ENCODE results near the gene PHACTR3. TPM values are rescaled to one million over a fixed set of nuclear protein-coding genes. Genes with fewer than 3 reads are reported as not detected.

Gene PHACTR3
- total and polyA plus RNA-seq, 4 donors, result 0.14 to 0.42 (median 0.17) TPM

GRCh38 chr20:59829054-59829785 lies 224.9 kb downstream of the PHACTR3 start:
- 74% methylated on average over 19 of the region's 19 CpGs for WGBS
- Histone ChIP-seq H3K27me3 (ENCODE audit: control insufficient read depth in 4 of 4, insufficient read depth in 4 of 4, low read length in 3 of 4) (no peaks in the 10 kb centered on the region), H3K4me3 (ENCODE audit: low read depth in 1 of 3, low read length in 3 of 3) (no peak overlapping the region), H3K36me3 (ENCODE audit: control insufficient read depth in 4 of 4, insufficient read depth in 3 of 4, low read depth in 1 of 4, low read length in 3 of 4) (no peaks in the 10 kb centered on the region), H3K9ac (ENCODE audit: low read depth in 1 of 2, low read length in 2 of 2) (no peak overlapping the region), H3K27ac (ENCODE audit: low read depth in 1 of 2, low read length in 2 of 2) (no peak overlapping the region), H3K9me3 (ENCODE audit: control insufficient read depth in 4 of 4, low read length in 3 of 4) (no peaks in the 10 kb centered on the region), H3K4me1 (ENCODE audit: control insufficient read depth in 4 of 4, insufficient read depth in 4 of 4, low read length in 3 of 4) (no peaks in the 10 kb centered on the region)
- no peak for TF ChIP-seq HNF4A (conservative IDR thresholded peaks at IDR 0.05)
- TF ChIP-seq EGR1 (IDR thresholded peaks at IDR 0.05; ENCODE audit: low read depth in 2 of 2), result no peak
- TF ChIP-seq YY1 (IDR thresholded peaks at IDR 0.05), result no peak
- TF ChIP-seq RAD21 (IDR thresholded peaks at IDR 0.05), result no peak
- TF ChIP-seq NR2F2 (IDR thresholded peaks at IDR 0.05), result no peak
- no peak for TF ChIP-seq TAF1 (conservative IDR thresholded peaks at IDR 0.05)
- TF ChIP-seq REST (IDR thresholded peaks at IDR 0.05), result no peak
- TF ChIP-seq MAX (IDR thresholded peaks at IDR 0.05), result no peak
- TF ChIP-seq ZBTB33 (IDR thresholded peaks at IDR 0.05), result no peak
- no peak for TF ChIP-seq RXRA (IDR thresholded peaks at IDR 0.05)
- TF ChIP-seq HNF4G (IDR thresholded peaks at IDR 0.05), result no peak
- no peak for TF ChIP-seq SP1 (IDR thresholded peaks at IDR 0.05)
- TF ChIP-seq, protein P1, sequence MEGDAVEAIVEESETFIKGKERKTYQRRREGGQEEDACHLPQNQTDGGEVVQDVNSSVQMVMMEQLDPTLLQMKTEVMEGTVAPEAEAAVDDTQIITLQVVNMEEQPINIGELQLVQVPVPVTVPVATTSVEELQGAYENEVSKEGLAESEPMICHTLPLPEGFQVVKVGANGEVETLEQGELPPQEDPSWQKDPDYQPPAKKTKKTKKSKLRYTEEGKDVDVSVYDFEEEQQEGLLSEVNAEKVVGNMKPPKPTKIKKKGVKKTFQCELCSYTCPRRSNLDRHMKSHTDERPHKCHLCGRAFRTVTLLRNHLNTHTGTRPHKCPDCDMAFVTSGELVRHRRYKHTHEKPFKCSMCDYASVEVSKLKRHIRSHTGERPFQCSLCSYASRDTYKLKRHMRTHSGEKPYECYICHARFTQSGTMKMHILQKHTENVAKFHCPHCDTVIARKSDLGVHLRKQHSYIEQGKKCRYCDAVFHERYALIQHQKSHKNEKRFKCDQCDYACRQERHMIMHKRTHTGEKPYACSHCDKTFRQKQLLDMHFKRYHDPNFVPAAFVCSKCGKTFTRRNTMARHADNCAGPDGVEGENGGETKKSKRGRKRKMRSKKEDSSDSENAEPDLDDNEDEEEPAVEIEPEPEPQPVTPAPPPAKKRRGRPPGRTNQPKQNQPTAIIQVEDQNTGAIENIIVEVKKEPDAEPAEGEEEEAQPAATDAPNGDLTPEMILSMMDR (IDR thresholded peaks at IDR 0.05; ENCODE audit: low read depth, low read length, missing input control), result no peak
- no peak for TF ChIP-seq GABPA (IDR thresholded peaks at IDR 0.05 in 1 of 2, conservative IDR thresholded peaks at IDR 0.05 in 1 of 2)
- no peak for TF ChIP-seq ATF3 (IDR thresholded peaks at IDR 0.05)
- TF ChIP-seq FOXA1 (IDR thresholded peaks at IDR 0.05), result no peak
- no peak for TF ChIP-seq FOXA2 (IDR thresholded peaks at IDR 0.05)
- no peak for TF ChIP-seq JUND (IDR thresholded peaks at IDR 0.05)
- DNase-seq (ENCODE audit: low spot score), result peak; percentile 21

All from liver (tissue), 9 donors.